Activated CD4-positive, alpha-beta T cell treated with anti-CD3 and anti-CD28 coated beads, Interleukin-2, amount 10 ng/mL, durations not matched to agents 24 days and 14 days (primary cell): ENCODE data around the gene PHKB. TPM values are rescaled to one million over a fixed set of nuclear protein-coding genes. Genes with fewer than 3 reads are reported as not detected.

Source experiments
- DNase-seq: peaks from one replicate; pipeline ENCODE4 v3.0.0; 2022
- H3K27ac Mint-ChIP-seq: one replicate; pipeline ENCODE4 v1.8.0; 2022; ENCODE audit warnings: mild to moderate bottlenecking, mixed read lengths
- H3K27me3 Mint-ChIP-seq: one replicate; pipeline ENCODE4 v1.8.0; 2022; ENCODE audit warnings: mixed read lengths
- H3K36me3 Mint-ChIP-seq: one replicate; pipeline ENCODE4 v1.8.0; 2022; ENCODE audit warnings: low read depth, mild to moderate bottlenecking, mixed read lengths
- H3K4me1 Mint-ChIP-seq: one replicate; pipeline ENCODE4 v1.8.0; 2021; ENCODE audit warnings: mixed read lengths
- H3K4me3 Mint-ChIP-seq: one replicate; pipeline ENCODE4 v1.8.0; 2022; ENCODE audit warnings: mild to moderate bottlenecking, moderate library complexity, mixed read lengths
- H3K9me3 Mint-ChIP-seq: one replicate; pipeline ENCODE4 v1.8.0; 2021; ENCODE audit warnings: mixed read lengths
- intact Hi-C: fragments of 100-400 bp; cut with micrococcal nuclease; formaldehyde crosslinking; loops from one replicate; pipeline ENCODE4 v1.15.1; 2023
- total RNA-seq: library from RNA; stranded (reverse); gene quantifications from 2 replicates; pipeline ENCODE4 v1.2.3, GENCODE V29; 2022

The PHKB gene
- total RNA-seq, 1 donor from 2014 or later, result 27.9 TPM

GRCh38 chr16:47734987-47735594, 274.0 kb downstream of the PHKB start:
- H3K27me3 Mint-ChIP-seq, result peaks cover 7% of the 10 kb centered on the region
- no peaks in the 10 kb centered on the region for H3K36me3 Mint-ChIP-seq
- intact Hi-C loops, result loop anchor here (5.0 to 10.0 kb wide), 2 partner anchors 270 to 593 kb away; partner anchors contain the start of genes ITFG1, NETO2 and PHKB
- H3K9me3 Mint-ChIP-seq, result peaks cover 9% of the 10 kb centered on the region
- DNase-seq, result peak; percentile 47
- no peak overlapping the region for H3K4me3 Mint-ChIP-seq
- peaks cover 18% of the 10 kb centered on the region for H3K4me1 Mint-ChIP-seq
- H3K27ac Mint-ChIP-seq, result peak overlapping the region; percentile 34

GRCh38 chr16:47750371-47750770, 289.2 kb downstream of the PHKB start:
- DNase-seq, result no peak
- Mint-ChIP-seq H3K4me1 (no peaks in the 10 kb centered on the region), H3K9me3 (no peaks in the 10 kb centered on the region), H3K27ac (no peak overlapping the region), H3K36me3 (no peaks in the 10 kb centered on the region), H3K27me3 (peaks cover 8% of the 10 kb centered on the region), H3K4me3 (no peak overlapping the region)
- intact Hi-C loops, result no loop called here

Other genes starting within 250 kb of the PHKB start
- 26.1 and 28.5 TPM in 2 replicates for gene ITFG1, start 268 bp upstream of the PHKB start, total RNA-seq